Smooth muscle cell (in vitro differentiated cells): Measurements from ENCODE around the gene CSMD2. TPM values are rescaled to one million over a fixed set of nuclear protein-coding genes. Genes with fewer than 3 reads are reported as not detected.
A peak's percentile ranks its signal among the peaks of the same experiment; 100 is the strongest.

ENCODE experiments used
- DNase-seq: peaks from one replicate; lab custom pipeline; 2025; ENCODE audit not compliant: unreplicated experiment; lab: John Stamatoyannopoulos, UW
- H2AFZ ChIP-seq: fragments of 200-600 bp; sonication (generic); 2 replicates; pipeline ENCODE4 v1.6.0; 2016; ENCODE audit warnings: antibody characterized with exemption, low read depth, mild to moderate bottlenecking
- H3F3A ChIP-seq: fragments of 200-600 bp; sonication (generic); 2 replicates; pipeline ENCODE4 v1.6.0; 2017; ENCODE audit warnings: antibody characterized with exemption, low read depth
- H3K27ac ChIP-seq: fragments of 200-600 bp; sonication (generic); 2 replicates; pipeline ENCODE4 v1.5.1; 2016; ENCODE audit warnings: low read depth, mild to moderate bottlenecking
- H3K27me3 ChIP-seq: fragments of 200-600 bp; sonication (generic); 2 replicates; pipeline ENCODE4 v1.6.1; 2016; ENCODE audit warnings: low read depth, mild to moderate bottlenecking
- H3K36me3 ChIP-seq: fragments of 200-600 bp; sonication (generic); 2 replicates; pipeline ENCODE4 v1.5.1; 2016; ENCODE audit warnings: low read depth
- H3K4me1 ChIP-seq: fragments of 200-600 bp; sonication (generic); 2 replicates; pipeline ENCODE4 v1.5.1; 2016; ENCODE audit warnings: low read depth
- H3K4me2 ChIP-seq: fragments of 200-600 bp; sonication (generic); 2 replicates; pipeline ENCODE4 v1.6.0; 2016; ENCODE audit warnings: mild to moderate bottlenecking
- H3K4me3 ChIP-seq: fragments of 200-600 bp; sonication (generic); 2 replicates; pipeline ENCODE4 v1.5.1; 2016; ENCODE audit warnings: mild to moderate bottlenecking
- H3K79me2 ChIP-seq: fragments of 200-600 bp; sonication (generic); 2 replicates; pipeline ENCODE4 v1.6.0; 2016; ENCODE audit warnings: low read depth, mild to moderate bottlenecking
- H3K9ac ChIP-seq: fragments of 200-600 bp; sonication (generic); 2 replicates; pipeline ENCODE4 v1.6.0; 2016; ENCODE audit warnings: low read depth
- H3K9me3 ChIP-seq: fragments of 200-600 bp; sonication (generic); replicated peaks from 2 replicates; pipeline ENCODE4 v1.5.1; 2016; ENCODE audit warnings: low read depth
- H4K20me1 ChIP-seq: fragments of 200-600 bp; sonication (generic); 2 replicates; pipeline ENCODE4 v1.6.0; 2016; ENCODE audit warnings: low read depth
- WGBS: methylation state at CpG from one replicate; pipeline ENCODE4 v1.1.7; 2016; ENCODE audit warnings: low lambda C conversion rate; 5-methylcytosine and 5-hydroxymethylcytosine counted together
- polyA plus RNA-seq: library from polyadenylated mRNA; unstranded; fragments of >200 nt; fragmentation: Nextera tagmentation; extraction: Ambion mirVana; gene quantifications from 2 replicates; pipeline ENCODE4 v1.2.1, GENCODE V29; 2016
- total RNA-seq: library from RNA; depleted of rRNA; stranded (reverse); fragments of >200 nt; gene quantifications from 2 replicates; pipeline ENCODE4 v1.2.3, GENCODE V29; 2014
- TF ChIP-seq, protein P1 (sequence below): fragments of 200-600 bp; sonication (generic); IDR thresholded peaks from 2 replicates; pipeline ENCODE4 v1.5.1; 2017; ENCODE audit warnings: borderline replicate concordance, mild to moderate bottlenecking, antibody characterized with exemption; ENCODE audit not compliant: insufficient read depth, poor library complexity, severe bottlenecking

CSMD2 gene
- total and polyA plus RNA-seq, 2 experiments from 2014 or later = 0.65 to 1.8 TPM

- 84% methylated on average over 31 of the region's 35 CpGs for WGBS
- no peaks in the 10 kb centered on the region for H3K4me1 ChIP-seq
- no peak for DNase-seq
- no peaks in the 10 kb centered on the region for H3K79me2 ChIP-seq
- no peak overlapping the region for H3K4me2 ChIP-seq
- H3K27me3 ChIP-seq = peaks cover 27% of the 10 kb centered on the region
- H4K20me1 ChIP-seq = no peaks in the 10 kb centered on the region
- H3K9ac ChIP-seq = no peak overlapping the region
- H3K27ac ChIP-seq = no peak overlapping the region
- H3K4me3 ChIP-seq = no peak overlapping the region
- TF ChIP-seq, protein P1, sequence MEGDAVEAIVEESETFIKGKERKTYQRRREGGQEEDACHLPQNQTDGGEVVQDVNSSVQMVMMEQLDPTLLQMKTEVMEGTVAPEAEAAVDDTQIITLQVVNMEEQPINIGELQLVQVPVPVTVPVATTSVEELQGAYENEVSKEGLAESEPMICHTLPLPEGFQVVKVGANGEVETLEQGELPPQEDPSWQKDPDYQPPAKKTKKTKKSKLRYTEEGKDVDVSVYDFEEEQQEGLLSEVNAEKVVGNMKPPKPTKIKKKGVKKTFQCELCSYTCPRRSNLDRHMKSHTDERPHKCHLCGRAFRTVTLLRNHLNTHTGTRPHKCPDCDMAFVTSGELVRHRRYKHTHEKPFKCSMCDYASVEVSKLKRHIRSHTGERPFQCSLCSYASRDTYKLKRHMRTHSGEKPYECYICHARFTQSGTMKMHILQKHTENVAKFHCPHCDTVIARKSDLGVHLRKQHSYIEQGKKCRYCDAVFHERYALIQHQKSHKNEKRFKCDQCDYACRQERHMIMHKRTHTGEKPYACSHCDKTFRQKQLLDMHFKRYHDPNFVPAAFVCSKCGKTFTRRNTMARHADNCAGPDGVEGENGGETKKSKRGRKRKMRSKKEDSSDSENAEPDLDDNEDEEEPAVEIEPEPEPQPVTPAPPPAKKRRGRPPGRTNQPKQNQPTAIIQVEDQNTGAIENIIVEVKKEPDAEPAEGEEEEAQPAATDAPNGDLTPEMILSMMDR = peak; percentile 41
- no peaks in the 10 kb centered on the region for H3K9me3 ChIP-seq
- no peak overlapping the region for H2AFZ ChIP-seq
- H3K36me3 ChIP-seq = no peaks in the 10 kb centered on the region
- H3F3A ChIP-seq = no peaks in the 10 kb centered on the region
Observed at GRCh38 chr1:33624991-33625870, 539.8 kb downstream of the CSMD2 start.

DNA sequence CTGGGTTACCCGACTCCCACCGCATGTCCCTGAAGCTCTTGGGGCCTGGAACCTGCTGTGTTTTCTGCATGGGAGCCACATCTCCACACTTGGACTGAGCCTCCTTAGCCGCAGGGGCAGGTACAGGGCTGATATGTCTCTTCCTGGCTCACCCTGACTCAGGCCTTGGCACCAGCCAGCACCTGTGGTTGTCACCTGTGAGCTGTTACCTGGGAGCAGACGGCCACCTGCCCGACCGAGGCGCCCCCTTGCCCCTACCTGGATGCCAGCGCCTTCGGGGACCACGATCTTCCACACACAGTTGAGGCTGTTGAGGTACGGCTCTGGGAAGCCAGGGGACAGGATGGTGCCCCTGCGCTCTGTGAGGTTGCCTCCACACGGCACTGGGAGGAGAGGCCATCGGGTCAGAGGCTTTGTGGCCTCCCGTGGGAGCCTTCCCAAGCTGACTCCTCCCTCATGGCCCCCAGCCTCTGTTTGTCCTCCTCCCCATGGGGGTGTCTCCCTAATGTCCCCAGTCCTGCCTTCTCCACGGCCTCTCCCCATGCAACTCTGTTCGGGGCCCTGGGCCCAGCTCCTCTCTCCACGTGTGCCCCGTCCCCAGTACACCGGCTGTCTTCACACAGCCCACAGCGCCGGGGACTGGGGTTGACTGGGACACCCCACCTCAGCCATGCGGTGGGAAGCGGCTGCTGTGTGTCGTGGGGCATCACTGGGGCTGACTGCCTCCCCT lies 540.6 kb downstream of the CSMD2 start:
- Histone ChIP-seq H3F3A (no peaks in the 10 kb centered on the region), H3K79me2 (no peaks in the 10 kb centered on the region), H2AFZ (no peak overlapping the region), H3K9ac (no peak overlapping the region), H3K4me3 (no peak overlapping the region), H3K4me1 (no peaks in the 10 kb centered on the region), H3K27ac (no peak overlapping the region), H3K4me2 (no peak overlapping the region), H3K27me3 (peaks cover 24% of the 10 kb centered on the region), H3K36me3 (no peaks in the 10 kb centered on the region), H3K9me3 (no peaks in the 10 kb centered on the region), H4K20me1 (no peaks in the 10 kb centered on the region)
- 98% methylated on average over 25 of the region's 25 CpGs for WGBS
- DNase-seq = no peak
- TF ChIP-seq, protein P1 = no peak

GRCh38 chr1:33623811-33624210 lies 541.2 kb downstream of the CSMD2 start:
- WGBS = 74% methylated on average over 4 of the region's 4 CpGs
- no peak for DNase-seq

More at GRCh38 chr1:33623811-33624210, 541.2 kb downstream of the CSMD2 start:
- TF ChIP-seq, protein P1 = no peak
- no peaks in the 10 kb centered on the region for H4K20me1 ChIP-seq
- H3K9ac ChIP-seq = no peak overlapping the region
- no peaks in the 10 kb centered on the region for H3K9me3 ChIP-seq
- H3K27ac ChIP-seq = no peak overlapping the region
- peaks cover 23% of the 10 kb centered on the region for H3K27me3 ChIP-seq
- no peaks in the 10 kb centered on the region for H3K4me1 ChIP-seq
- H2AFZ ChIP-seq = no peak overlapping the region
- H3K36me3 ChIP-seq = no peaks in the 10 kb centered on the region
- H3K79me2 ChIP-seq = no peaks in the 10 kb centered on the region
- H3K4me2 ChIP-seq = no peak overlapping the region
- H3F3A ChIP-seq = no peaks in the 10 kb centered on the region
- H3K4me3 ChIP-seq = no peak overlapping the region
